Glutamatergic neuron (in vitro differentiated cells): ENCODE results near the gene CCDC88B. TPM values are rescaled to one million over a fixed set of nuclear protein-coding genes. Genes with fewer than 3 reads are reported as not detected.
"Not testable (repeated sequence)": the region's sequence is repeated elsewhere in the genome, so short reads cannot be mapped to it uniquely, and the experiment has no call there.

ENCODE experiments used
- DNase-seq: peaks from one replicate; pipeline ENCODE4 v3.0.0; 2022
- H3K27ac Mint-ChIP-seq: one replicate; pipeline ENCODE4 v1.8.0; 2020; ENCODE audit warnings: mild to moderate bottlenecking, mixed read lengths, inconsistent platforms; ENCODE audit not compliant: unreplicated experiment
- H3K27me3 Mint-ChIP-seq: one replicate; pipeline ENCODE4 v1.8.0; 2020; ENCODE audit warnings: mild to moderate bottlenecking, moderate library complexity, mixed read lengths, inconsistent platforms; ENCODE audit not compliant: unreplicated experiment
- H3K36me3 Mint-ChIP-seq: one replicate; pipeline ENCODE4 v1.8.0; 2020; ENCODE audit warnings: mild to moderate bottlenecking, mixed read lengths, inconsistent platforms; ENCODE audit not compliant: unreplicated experiment
- H3K4me1 Mint-ChIP-seq: one replicate; pipeline ENCODE4 v1.8.0; 2020; ENCODE audit warnings: mild to moderate bottlenecking, low read depth, mixed read lengths, inconsistent platforms; ENCODE audit not compliant: unreplicated experiment
- H3K4me3 Mint-ChIP-seq: one replicate; pipeline ENCODE4 v1.8.0; 2020; ENCODE audit warnings: mild to moderate bottlenecking, mixed read lengths, inconsistent platforms; ENCODE audit not compliant: unreplicated experiment
- H3K9me3 Mint-ChIP-seq: one replicate; pipeline ENCODE4 v1.8.0; 2020; ENCODE audit warnings: mild to moderate bottlenecking, moderate library complexity, mixed read lengths, inconsistent platforms; ENCODE audit not compliant: unreplicated experiment
- total RNA-seq: library from RNA; stranded (reverse); fragmentation: NEBNext Ultra II Directional; extraction: Animal tissue kit (Norgen Biotek cat#: 25700); gene quantifications from one replicate; pipeline ENCODE4 v1.2.1, GENCODE V29; 2021; ENCODE audit not compliant: unreplicated experiment
- TF ChIP-seq, protein P1 (sequence below): fragments of 200-600 bp; sonication (generic); IDR thresholded peaks from one replicate; pipeline ENCODE4 v1.5.0; 2021; ENCODE audit not compliant: partially characterized antibody, unreplicated experiment

The CCDC88B gene
- total RNA-seq, 1 donor from 2014 or later: 83.6 TPM

DNA sequence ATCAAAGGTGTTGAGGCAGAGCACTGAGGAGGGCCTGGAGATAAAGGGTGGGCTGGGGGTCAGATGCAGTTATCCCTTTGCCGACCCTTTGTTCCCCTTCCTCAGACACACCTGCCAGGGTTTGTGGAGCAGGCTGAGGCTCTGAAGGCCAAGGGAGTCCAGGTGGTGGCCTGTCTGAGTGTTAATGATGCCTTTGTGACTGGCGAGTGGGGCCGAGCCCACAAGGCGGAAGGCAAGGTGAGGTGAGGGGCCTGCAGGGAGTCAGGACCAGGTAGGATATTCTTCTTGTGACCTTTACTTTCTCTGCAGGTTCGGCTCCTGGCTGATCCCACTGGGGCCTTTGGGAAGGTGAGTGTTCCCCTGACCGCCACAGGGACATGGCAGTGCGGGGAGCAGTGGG is 19.4 kb upstream of the CCDC88B start:
- Mint-ChIP-seq H3K4me3 (peak overlapping the region; percentile 76), H3K36me3 (peaks cover 4% of the 10 kb centered on the region), H3K4me1 (peaks cover 18% of the 10 kb centered on the region), H3K27me3 (peaks cover 17% of the 10 kb centered on the region), H3K27ac (peak overlapping the region; percentile 2), H3K9me3 (peaks cover 12% of the 10 kb centered on the region)
- TF ChIP-seq, protein P1, sequence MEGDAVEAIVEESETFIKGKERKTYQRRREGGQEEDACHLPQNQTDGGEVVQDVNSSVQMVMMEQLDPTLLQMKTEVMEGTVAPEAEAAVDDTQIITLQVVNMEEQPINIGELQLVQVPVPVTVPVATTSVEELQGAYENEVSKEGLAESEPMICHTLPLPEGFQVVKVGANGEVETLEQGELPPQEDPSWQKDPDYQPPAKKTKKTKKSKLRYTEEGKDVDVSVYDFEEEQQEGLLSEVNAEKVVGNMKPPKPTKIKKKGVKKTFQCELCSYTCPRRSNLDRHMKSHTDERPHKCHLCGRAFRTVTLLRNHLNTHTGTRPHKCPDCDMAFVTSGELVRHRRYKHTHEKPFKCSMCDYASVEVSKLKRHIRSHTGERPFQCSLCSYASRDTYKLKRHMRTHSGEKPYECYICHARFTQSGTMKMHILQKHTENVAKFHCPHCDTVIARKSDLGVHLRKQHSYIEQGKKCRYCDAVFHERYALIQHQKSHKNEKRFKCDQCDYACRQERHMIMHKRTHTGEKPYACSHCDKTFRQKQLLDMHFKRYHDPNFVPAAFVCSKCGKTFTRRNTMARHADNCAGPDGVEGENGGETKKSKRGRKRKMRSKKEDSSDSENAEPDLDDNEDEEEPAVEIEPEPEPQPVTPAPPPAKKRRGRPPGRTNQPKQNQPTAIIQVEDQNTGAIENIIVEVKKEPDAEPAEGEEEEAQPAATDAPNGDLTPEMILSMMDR: no peak
- no peak for DNase-seq

DNA sequence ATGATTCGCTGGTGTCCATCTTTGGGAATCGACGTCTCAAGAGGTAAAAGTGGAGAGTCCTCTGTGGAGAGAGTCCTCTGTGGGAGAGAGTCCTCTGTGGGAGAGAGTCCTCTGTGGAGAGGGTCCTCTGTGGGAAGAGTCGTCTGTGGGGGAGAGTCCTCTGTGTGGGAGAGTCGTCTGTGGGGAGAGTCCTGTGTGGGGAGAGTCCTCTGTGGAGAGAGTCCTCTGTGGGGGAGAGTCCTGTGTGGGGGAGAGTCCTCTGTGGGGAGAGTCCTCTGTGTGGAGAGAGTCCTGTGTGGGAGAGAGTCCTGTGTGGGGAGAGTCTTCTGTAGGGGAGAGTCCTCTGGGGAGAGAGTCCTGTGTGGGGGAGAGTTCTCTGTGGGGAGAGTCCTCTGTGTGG is 19.0 kb upstream of the CCDC88B start:
- Mint-ChIP-seq H3K4me3 (peak overlapping the region; percentile 76), H3K27ac (no peak overlapping the region), H3K4me1 (peaks cover 18% of the 10 kb centered on the region), H3K36me3 (peaks cover 4% of the 10 kb centered on the region), H3K27me3 (peaks cover 17% of the 10 kb centered on the region), H3K9me3 (peaks cover 12% of the 10 kb centered on the region)
- TF ChIP-seq, protein P1: no peak
- DNase-seq: no peak

DNA sequence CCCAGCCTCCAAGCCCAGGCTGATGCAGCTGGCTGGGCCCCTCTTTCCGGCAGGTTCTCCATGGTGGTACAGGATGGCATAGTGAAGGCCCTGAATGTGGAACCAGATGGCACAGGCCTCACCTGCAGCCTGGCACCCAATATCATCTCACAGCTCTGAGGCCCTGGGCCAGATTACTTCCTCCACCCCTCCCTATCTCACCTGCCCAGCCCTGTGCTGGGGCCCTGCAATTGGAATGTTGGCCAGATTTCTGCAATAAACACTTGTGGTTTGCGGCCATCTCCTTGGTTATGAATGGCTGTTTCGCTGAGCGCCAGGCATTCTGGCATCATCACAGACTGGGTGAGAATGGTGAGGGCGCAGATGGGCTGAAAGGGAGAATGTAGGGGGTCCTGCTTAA is 18.5 kb upstream of the CCDC88B start:
- peak overlapping the region; percentile 76 for H3K4me3 Mint-ChIP-seq
- DNase-seq: no peak
- TF ChIP-seq, protein P1: no peak
- H3K4me1 Mint-ChIP-seq: peaks cover 18% of the 10 kb centered on the region
- H3K27me3 Mint-ChIP-seq: peaks cover 17% of the 10 kb centered on the region
- peaks cover 12% of the 10 kb centered on the region for H3K9me3 Mint-ChIP-seq
- no peak overlapping the region for H3K27ac Mint-ChIP-seq
- peaks cover 4% of the 10 kb centered on the region for H3K36me3 Mint-ChIP-seq

DNA sequence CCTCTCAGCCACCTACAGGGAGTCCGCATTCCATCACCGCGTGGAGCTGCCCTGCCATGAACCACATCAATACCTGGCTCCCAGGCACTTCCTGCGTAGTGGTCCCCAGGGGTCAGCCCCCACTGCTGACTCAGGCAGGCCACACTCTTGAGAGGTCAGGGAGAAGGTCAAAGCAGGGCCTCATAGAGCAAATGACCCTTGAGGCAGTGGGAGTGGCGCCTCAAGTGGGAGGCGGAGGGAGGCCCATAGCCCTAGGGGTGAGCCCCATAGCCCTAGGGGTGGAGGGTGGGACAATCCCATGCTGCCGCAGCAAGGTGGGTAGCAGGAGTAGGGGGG is 17.1 kb upstream of the CCDC88B start:
- peak; percentile 32 for DNase-seq
- TF ChIP-seq, protein P1: no peak
- H3K4me3 Mint-ChIP-seq: no peak overlapping the region
- H3K27ac Mint-ChIP-seq: no peak overlapping the region
- H3K9me3 Mint-ChIP-seq: peaks cover 14% of the 10 kb centered on the region
- peaks cover 11% of the 10 kb centered on the region for H3K27me3 Mint-ChIP-seq
- peaks cover 14% of the 10 kb centered on the region for H3K4me1 Mint-ChIP-seq
- peaks cover 6% of the 10 kb centered on the region for H3K36me3 Mint-ChIP-seq

DNA sequence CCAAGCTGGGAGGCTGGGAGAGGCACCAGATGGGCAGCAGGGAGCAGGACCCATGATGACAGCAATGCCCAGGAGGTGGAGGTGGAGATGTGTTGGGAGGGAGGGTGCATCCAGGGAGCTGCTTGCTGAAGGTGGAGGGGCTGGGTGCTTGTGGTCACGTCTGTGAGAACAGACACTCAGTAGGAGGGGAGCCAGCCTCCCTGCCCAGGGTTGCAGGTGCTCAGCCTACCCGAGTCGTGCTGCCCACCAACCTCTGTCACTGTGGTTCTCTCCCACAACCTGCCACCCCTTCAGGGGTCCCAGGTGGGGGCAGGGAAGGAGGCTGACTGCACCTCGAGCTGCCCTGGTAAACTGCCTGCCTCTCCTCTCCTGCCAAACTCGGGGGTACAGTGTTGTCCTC is 16.6 kb upstream of the CCDC88B start:
- no peak overlapping the region for H3K27ac Mint-ChIP-seq
- H3K4me1 Mint-ChIP-seq: peaks cover 14% of the 10 kb centered on the region
- peaks cover 14% of the 10 kb centered on the region for H3K9me3 Mint-ChIP-seq
- no peak overlapping the region for H3K4me3 Mint-ChIP-seq
- DNase-seq: no peak
- TF ChIP-seq, protein P1: no peak
- peaks cover 11% of the 10 kb centered on the region for H3K27me3 Mint-ChIP-seq
- peaks cover 8% of the 10 kb centered on the region for H3K36me3 Mint-ChIP-seq

DNA sequence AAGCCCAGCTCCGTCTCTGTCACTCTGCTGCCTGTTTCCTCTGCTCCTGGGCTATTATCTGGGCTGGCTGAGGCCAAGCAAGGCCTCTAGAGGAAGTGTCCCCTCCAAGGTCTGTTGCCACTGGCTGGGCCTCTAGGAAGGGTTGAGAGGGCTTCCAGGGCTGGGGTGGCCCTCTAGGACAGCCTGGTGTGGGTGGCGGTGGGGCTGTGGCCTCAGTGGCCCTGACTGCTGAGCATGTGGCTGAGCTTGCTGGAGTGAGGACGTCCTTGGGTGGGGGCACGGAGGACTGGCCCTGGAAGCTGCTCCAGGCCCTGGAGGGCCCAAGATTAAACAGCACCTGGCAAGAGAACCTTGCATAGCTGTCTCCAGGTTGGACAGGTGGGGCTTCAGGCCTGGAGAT is 16.0 kb upstream of the CCDC88B start:
- H3K4me3 Mint-ChIP-seq, H3K36me3 Mint-ChIP-seq, DNase-seq, H3K27me3 Mint-ChIP-seq: not testable (repeated sequence)
- peak overlapping the region; percentile 62 for H3K27ac Mint-ChIP-seq
- peaks cover 13% of the 10 kb centered on the region for H3K4me1 Mint-ChIP-seq
- peaks cover 15% of the 10 kb centered on the region for H3K9me3 Mint-ChIP-seq
